Suprapubic skin (tissue), 3 donors: ENCODE measurements around the gene SLC29A2.

ENCODE experiments used
- EP300 ChIP-seq: sonication (generic); formaldehyde crosslinking; IDR thresholded peaks from one replicate; pipeline ENCODE4 v1.6.1; 2017; ENCODE audit warnings: antibody characterized with exemption
- POLR2A ChIP-seq, 2 donors: fragments of 450-650 bp; IDR thresholded peaks; one replicate each; pipeline ENCODE4 v1.6.1; 2017; ENCODE audit warnings: antibody characterized with exemption in 2 of 2, mild to moderate bottlenecking in 2 of 2, moderate library complexity in 2 of 2
- TF ChIP-seq, protein P1 (sequence below), 2 donors: fragments of 200-600 bp in 1 of 2; fragments of 450-650 bp in 1 of 2; sonication (generic) in 1 of 2; IDR thresholded peaks; one replicate each; pipeline ENCODE4 v1.5.1; 2016 to 2019; ENCODE audit warnings: antibody characterized with exemption in 2 of 2, mild to moderate bottlenecking in 1 of 2, moderate library complexity in 1 of 2

DNA sequence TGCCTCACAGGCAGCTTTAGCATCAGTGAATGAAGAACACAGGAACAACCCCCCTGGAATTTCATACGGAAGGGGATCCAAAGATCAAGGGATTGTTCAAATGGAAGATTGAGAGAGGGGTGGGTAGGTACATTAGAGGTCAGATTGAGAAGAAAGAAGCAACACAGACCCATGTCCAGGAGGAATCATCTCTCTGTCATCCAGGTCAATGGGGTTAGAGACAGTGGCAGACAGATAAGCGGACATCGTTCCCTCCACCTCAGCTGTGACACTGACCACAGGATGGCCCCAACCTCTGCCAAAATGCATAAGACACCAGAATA, 47.4 kb upstream of the SLC29A2 start:
- TF ChIP-seq, protein P1, sequence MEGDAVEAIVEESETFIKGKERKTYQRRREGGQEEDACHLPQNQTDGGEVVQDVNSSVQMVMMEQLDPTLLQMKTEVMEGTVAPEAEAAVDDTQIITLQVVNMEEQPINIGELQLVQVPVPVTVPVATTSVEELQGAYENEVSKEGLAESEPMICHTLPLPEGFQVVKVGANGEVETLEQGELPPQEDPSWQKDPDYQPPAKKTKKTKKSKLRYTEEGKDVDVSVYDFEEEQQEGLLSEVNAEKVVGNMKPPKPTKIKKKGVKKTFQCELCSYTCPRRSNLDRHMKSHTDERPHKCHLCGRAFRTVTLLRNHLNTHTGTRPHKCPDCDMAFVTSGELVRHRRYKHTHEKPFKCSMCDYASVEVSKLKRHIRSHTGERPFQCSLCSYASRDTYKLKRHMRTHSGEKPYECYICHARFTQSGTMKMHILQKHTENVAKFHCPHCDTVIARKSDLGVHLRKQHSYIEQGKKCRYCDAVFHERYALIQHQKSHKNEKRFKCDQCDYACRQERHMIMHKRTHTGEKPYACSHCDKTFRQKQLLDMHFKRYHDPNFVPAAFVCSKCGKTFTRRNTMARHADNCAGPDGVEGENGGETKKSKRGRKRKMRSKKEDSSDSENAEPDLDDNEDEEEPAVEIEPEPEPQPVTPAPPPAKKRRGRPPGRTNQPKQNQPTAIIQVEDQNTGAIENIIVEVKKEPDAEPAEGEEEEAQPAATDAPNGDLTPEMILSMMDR (IDR thresholded peaks at IDR 0.05), result no peak
- no peak for TF ChIP-seq POLR2A (IDR thresholded peaks at IDR 0.05)
- TF ChIP-seq EP300, result no peak
